Femur (tissue), 1 donor: ENCODE results near the gene CAT.

Experiments
- DNase-seq: peaks from one replicate; pipeline ENCODE4 v3.0.0-alpha.2; 2017

The CAT gene

DNA sequence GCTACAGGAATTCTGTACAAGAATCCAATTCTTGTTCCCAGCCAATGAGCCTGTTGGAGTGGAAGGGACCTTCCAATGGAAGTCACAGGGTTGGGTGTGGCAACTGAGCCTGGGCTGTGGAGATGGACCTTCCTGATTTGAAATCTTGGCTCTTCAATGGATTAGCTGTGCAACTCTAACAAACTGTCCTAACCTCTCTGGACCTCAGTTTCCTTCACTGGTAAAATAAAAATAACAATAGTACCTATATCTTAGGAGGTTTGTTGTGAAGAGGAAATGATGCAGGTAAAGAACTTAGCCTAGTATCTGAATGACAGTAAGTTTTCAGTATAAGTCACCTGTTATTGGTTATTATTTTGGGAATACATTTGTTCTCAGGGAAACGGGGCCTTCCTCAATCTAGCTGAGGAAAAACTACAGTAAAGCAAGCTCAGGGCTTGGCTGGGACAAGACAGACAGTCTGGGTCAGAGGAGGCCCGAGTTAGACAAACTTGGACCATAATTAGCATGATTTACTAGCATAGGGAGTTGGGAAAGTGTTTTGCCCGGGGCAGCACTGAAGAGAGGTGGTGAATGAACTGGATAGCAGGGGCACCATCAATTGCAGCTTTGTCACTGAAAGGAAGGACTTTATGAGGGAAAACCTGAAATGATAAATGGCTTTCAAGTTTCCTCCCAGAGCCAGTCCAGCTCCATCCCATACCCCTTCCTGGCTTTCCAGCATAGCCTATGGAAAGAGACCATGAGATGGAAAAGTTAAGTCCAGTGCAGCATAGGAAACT, 61.2 kb downstream of the CAT start:
- no peak for DNase-seq

DNA sequence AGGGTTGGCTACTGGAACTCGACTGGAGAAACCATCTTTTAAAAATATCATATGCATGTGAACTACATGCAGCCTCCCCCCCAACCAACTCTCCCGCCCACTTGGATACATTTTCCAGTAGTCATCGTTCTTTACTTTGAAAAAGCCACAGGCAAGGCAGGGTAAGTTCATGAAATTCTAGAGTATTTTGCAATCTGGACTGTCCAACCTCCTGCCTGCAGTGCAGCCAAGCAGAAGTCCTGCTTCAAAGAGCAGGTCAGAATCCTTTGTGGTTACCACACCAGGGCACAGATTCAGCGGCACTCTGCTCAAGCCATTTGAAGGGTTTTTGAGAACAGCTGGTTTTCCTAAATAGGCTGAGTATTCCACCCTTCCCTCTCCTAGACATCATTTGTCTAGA, 62.8 kb downstream of the CAT start:
- DNase-seq = peak; percentile 78

DNA sequence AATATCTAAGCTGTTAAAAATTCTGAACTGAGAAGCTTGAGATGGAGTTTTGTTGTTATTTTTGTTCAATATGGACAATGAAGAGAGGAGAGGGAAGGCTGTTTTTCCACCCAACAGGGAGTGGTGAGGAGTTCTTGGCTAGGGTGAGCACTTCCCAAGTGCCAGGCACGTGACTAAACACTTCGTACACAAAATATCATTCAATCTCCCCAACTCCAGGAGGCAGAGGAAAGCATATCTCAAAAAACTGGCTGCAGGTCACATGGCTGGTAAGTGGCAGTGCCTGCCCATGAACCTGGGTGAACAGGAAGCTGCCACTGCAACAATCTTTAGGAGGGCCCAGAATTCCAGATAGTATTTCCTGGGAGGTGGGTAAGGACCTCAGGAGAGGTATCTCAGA, 63.2 kb downstream of the CAT start:
- DNase-seq = no peak

DNA sequence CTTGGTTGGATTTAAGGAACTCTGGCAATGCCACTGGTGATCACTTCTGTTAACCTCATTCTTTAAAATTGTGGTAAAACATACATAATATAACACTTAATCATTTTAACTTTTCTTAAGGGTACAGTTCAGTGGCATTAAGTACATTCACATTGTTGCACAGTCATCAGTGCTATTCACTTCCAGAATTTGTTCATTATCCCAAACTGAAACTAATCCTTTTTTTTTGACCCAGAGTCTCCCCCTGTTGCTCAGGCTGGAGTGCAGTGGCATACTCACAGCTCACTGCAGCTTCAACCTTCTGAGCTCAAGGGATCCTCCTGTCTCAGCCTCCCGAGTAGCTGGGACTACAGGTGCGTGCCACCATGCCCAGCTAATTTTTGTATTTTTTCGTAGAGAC, 64.2 kb downstream of the CAT start:
- no peak for DNase-seq

DNA sequence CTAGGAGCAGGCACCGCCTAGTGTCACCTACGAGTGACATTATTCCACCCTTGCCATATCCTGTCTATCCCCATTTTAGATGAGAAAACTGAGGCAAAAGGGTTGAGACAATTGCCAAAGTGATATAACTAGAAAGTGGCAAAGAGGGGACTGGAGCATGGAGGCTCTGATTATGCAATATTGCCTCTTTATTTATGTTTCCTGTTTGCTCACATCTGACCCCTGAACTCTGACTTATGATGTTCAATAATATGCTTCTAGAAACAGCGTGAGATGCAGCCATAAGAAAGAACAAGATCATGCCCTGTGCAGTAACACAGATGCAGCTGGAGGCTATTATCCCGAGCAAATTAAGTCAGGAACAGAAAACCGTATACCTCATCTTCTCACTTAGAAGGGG, 67.1 kb downstream of the CAT start:
- DNase-seq = no peak

DNA sequence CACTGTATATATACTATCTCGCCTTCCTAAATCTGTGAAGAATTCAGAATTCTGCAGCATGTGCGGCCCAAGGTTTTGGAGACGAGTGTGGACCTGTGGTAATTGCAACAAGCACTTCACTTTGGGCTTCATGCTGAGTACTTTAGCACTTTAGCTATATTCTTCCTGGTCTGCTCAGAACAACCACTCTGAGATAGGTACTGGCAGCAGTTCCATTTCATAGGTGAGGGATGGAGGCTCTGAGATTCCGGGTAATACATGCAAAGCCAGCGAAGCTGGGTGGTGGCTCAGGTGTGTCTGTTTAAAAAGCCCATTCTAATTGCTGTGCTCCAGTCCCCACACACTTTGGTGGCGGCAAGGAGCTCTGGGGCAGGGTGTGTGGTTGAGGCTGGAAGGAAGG, 68.4 kb downstream of the CAT start:
- DNase-seq = no peak

DNA sequence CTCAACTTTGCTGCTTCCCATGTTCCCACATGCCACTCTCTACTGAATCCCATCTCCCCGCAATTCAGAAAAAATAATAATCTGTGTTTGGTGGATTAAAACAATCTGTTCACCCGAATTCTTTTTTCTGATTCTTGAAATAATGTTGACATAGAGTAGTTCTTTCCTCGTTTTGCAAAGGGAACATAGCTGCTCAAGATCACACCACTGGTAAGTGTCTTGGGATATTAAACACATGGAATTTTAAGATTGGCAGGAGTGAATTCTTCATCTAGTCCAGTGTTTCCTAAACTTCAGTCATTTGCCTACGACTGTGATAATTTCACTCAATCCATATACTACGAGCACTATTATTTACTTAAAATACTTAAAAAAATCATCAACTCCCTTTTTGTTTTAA, 68.9 kb downstream of the CAT start:
- no peak for DNase-seq

DNA sequence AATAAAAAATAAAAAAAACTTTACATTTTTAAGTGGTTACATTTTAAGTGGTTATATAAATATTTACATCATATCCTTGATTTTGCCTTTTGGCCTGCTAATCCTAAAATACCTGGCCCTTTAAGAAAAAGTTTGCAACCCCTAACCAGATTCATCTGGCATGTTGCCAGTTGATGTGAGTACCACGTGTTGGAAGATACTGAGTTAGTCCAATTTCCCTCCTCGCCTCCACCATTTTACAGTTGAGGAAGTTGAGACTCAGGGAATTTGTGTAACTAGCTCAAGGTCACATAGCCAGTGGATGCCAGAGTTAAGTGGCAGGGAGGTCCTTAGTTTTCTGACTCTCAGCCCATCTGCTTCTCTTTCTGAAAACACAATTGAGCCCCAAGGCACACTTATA, 69.8 kb downstream of the CAT start:
- no peak for DNase-seq

DNA sequence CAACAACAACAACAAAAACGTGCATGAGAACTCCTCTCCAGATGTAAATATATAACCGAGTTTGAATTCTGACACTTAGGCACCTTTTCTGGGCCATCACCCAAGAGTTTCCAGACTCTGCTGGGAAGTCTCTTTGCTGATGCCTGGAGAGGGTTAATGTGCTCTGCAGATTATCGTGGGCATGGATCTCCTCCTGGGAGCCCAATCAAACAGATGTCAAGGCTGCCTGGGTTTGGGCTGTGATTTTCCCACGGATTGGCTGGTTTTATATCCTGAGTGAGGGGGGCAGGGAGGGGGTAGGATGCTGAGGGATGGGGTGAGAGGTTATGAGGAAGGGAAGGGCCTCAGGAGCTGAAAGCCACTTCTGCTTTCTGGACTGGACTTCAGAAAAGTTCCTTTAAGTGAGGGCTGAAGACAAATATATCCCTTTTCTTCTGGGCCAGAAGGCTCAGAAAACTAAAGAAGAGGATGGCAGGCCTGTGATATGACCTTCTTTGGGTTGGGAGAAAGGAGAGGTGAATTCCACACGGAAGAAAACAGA, 70.7 kb downstream of the CAT start:
- no peak for DNase-seq

DNA sequence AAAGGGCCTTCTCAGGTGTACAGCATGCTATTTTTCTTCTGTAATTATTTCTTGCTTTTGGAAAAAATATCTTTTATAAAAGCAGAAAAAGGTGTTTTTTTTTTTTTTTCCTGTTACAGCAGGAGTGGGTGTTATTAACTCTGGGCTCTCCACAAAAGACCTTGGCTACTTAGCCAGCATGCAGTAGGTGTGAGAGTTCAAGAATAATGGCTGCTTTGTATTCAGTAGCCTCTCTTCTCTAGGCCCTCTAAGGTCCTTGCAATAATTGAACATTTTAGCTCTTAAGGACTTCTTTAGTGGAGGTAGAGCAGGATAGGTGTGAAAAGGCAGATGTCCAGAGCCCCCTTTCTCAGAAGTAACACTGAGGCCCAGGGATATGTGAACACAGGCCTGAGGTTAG, 71.5 kb downstream of the CAT start:
- no peak for DNase-seq

DNA sequence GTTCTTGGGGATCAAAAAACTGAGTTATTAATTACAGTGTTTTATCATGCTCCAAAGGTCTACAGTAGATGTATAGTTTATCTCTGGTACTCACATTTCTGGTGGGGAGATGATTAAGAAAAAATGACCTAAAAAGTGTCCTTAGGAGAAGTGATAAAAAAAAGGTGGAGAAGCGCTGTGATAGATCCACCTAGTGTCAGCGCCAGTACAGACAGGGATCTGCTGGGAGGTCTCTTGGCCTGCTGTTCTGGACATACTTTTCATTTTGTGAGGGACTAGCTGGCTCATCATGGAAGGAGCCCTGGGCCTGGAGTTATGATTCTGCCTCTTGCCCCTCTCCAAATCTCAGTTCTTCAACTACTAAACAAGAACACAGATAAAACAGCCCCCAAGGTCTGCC, 71.9 kb downstream of the CAT start:
- no peak for DNase-seq

DNA sequence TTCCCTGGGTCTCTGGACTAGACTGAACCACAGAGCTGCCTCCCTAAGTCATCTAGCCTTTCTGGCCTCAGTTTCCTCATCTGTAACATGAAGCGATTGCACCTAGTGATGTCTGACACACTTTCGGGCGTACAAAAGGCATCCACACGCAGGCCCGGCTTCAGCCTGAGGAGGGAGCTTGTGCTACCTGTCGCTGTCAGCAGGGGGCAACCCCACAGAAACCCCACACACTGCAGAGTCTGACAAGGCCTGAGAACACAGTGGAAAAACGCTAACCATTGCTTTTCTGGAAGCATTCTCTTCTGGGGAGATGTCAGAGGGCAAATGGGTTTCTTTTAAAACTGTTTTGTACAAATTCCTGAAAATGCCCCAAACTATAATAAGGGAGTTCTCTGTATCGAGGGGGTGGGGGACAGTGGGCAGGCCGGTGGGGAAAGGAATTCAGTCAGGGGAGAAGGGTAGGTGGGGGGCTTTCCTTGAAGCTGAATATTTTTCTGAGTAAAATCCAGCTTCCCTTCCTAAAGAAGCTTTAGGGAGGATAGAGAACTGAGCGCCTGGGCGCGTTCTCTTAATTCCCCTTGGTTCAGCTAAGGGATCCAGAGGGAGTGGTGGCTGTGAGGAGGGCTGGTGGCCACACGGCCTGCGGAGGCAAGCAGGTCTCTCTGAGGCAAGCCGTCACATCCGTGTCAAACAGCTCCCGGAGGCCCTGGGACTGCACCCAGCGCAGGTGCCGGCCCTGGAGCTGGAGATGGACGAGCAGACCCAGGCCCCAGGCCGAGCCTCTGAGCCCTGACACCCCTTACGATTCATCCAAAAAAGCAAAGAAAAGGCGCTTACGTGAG, 74.3 kb downstream of the CAT start:
- peak; percentile 33 for DNase-seq

DNA sequence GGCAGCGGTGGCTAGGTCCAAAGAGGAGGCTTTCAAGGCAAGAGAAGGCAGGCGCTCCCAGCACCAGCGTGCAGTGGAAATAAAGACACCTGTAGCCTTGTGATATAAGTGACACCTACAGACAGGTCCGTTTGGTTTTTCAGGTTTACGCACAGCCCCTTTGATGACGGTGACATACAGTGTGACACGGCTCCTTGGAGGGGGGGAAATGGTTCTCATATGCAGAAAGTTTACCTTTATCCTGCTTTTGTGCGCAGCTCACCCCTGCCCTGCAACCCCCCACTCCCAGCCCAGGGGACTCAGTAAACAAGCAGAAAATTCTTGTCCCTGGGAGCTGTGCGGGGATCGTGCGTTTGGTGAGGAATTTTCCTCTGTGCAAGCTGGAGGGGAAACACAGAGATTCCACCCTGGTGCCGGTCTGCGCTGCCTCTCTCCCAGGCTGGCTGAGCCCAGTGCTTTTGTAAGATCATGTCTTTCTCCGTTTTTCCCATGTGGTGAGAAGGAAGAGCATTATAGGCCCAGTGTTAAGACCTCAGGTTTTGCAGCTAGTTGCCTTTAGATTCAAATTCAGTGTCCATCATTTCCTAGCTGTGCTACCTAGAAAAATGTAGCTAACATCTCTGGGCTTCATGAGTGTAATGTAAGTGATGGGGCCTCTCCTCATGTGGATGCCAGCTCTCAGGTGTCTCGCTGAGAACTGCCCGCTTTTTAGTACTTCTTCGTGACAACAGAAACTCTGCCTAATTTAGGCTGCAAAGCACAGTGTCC, 75.1 kb downstream of the CAT start, which contains the start of gene ELF5:
Gene ELF5, minus strand, starts transcription at position 113 of the 768 bp plus-strand sequence. CDS start 8,045 bp downstream, outside the sequence.
- DNase-seq = no peak

DNA sequence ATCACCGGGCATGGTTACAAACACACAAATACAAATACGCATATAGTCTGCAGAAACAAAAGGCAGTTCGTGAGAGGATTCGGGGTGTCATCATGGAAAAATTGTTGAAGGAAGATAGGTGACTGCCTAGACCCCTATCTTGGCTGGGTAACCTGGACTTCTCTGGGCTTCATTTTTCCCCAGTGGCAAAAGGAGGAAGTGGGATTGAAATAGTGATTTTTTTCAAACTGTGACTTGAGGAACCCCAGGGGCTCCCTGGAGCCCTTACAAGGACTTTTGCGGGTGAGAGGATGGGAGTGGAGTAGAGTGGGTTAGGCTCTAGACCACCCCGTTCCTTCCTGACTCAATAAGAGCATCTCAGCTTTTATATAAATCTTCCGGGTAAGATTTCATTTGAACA, 75.9 kb downstream of the CAT start:
- DNase-seq = no peak

DNA sequence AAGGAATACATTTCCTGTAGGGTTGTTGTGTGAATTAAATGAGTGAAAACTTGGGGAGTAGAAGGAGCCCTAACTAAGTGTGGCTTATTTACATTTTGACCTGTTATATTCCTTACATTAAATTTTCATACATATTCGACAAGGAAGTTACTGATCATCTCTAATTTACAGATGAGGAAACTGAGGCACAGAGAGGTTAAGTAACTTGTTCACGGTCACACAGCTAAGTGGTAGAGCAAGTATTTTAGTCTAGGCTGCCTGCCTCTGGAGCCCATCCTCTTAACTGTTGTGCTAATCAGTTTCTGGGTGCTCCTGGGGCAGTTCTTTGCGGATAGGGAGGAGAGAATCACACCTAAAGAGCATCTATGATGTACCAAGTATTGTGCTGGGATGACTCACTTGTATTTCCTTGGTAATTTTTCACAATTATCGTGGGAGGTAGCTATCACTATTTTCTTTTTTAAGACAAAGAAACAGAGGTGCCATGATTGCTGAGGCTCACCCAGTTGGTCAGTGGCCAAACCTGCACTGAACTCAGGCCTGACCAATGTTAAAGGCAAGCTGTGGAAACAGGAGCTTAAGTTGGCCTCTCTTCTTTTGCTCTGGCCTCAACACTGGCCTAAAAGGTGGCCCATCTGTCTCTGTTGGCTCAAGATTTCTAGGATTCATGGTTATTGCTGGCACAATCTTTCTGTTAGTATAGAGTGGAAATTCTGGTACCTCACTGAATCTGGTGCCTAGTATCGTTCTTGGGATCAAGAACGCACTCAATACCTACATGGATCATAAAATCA, 77.7 kb downstream of the CAT start:
- no peak for DNase-seq

DNA sequence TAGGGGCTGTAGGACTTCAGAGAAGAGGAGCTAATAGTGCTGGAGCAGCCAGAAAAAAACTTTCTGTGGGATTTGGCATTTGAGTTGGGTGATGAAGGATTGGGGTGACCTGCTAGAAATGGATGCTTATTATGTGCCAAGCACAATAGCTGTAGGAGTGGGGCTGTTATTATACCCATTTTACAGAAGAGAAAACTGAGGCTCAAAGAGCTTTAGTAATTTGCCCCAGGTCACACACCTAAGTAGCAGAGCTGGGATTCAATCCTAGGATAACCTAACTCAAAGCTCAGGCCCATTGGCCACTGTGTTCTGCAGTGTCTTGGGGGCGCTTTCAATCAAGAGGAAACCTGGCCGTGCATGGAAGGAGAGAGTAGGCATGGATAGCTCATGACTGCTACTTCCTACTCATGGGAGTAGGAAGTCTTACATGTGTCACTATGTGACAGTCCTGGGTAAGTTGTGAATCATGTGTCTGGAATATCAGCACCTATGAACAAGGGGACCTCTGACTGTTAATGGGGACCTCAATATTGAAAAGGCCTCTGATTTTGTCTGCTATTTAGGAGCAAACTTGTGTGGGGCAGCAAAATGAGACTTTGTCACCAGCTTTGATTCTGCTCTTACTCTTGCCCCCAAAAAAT, 81.0 kb downstream of the CAT start:
- DNase-seq = no peak

DNA sequence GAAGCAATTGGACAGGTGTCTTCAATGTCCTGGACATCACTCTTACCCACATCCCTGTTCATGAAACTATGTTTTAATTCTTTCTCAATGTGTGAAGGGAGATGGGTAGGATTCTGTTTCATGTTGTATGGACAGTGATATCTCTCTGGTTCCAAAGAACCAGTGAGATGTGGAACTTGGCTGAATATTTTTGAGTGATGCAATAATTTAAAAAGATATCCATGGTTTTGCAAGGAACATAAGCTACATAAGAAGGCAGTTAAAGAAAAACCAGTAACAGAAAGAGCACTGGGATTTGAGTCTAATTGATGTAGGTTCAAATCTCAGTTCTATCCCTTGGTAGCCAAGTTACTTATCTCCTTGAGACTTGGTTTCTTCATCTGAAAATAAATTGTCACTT, 82.5 kb downstream of the CAT start:
- no peak for DNase-seq
